IMR-90 (cell line): ENCODE results near the gene PARD3. TPM values are rescaled to one million over a fixed set of nuclear protein-coding genes. Genes with fewer than 3 reads are reported as not detected.

Experiments used
- ATAC-seq: fragments of 200-7000 bp; cut with Tn5 transposase; 2 replicates; pipeline ENCODE4 v1.9.1; 2020; ENCODE audit warnings: low read depth, mild to moderate bottlenecking, moderate library complexity
- BruUV-seq: library from RNA; stranded (reverse); fragments of 400-500 nt; replicated peaks from 2 replicates; lab custom pipeline; 2021; lab: Mats Ljungman, UMichigan
- CTCF ChIA-PET: fragments of 300-600 bp; formaldehyde crosslinking; extraction: SDS; loops from one replicate; lab custom pipeline; 2021; ENCODE audit warnings: antibody characterized with exemption; lab: Yijun Ruan, JAX
- POLR2A ChIA-PET: fragments of 300-600 bp; sonication (Branson Sonifier 250); formaldehyde crosslinking; loops from one replicate; lab custom pipeline; 2022; ENCODE audit warnings: antibody characterized with exemption; ENCODE audit not compliant: unreplicated experiment; lab: Charles Lee
- DNase-seq: peaks from one replicate; pipeline ENCODE4 v3.0.0; 2013
- H2AFZ ChIP-seq: replicated peaks from 2 replicates; pipeline ENCODE3; 2013; ENCODE audit warnings: low read length, mild to moderate bottlenecking; ENCODE audit not compliant: poor library complexity
- H2AK5ac ChIP-seq: 2 replicates; pipeline ENCODE4 v1.6.1; 2013; ENCODE audit warnings: low read depth, low read length, inconsistent platforms
- H2AK9ac ChIP-seq: replicated peaks from 2 replicates; pipeline ENCODE3; 2013; ENCODE audit warnings: mild to moderate bottlenecking, low read depth, low read length, moderate library complexity; ENCODE audit not compliant: poor library complexity
- H2BK120ac ChIP-seq: 2 replicates; pipeline ENCODE4 v1.6.1; 2013; ENCODE audit warnings: low read depth, low read length, inconsistent platforms
- H2BK15ac ChIP-seq: 3 replicates; pipeline ENCODE4 v1.6.1; 2013; ENCODE audit warnings: low read depth, low read length, inconsistent platforms
- H2BK20ac ChIP-seq: 2 replicates; pipeline ENCODE4 v1.6.1; 2013; ENCODE audit warnings: low read depth, mild to moderate bottlenecking, inconsistent platforms, low read length, moderate library complexity
- H2BK5ac ChIP-seq: 2 replicates; pipeline ENCODE4 v1.6.1; 2013; ENCODE audit warnings: mild to moderate bottlenecking, low read depth, low read length, inconsistent platforms; ENCODE audit not compliant: poor library complexity, severe bottlenecking
- H3K14ac ChIP-seq: replicated peaks from 2 replicates; pipeline ENCODE4 v1.6.1; 2013; ENCODE audit warnings: low read depth, low read length, inconsistent platforms
- H3K18ac ChIP-seq: 2 replicates; pipeline ENCODE4 v1.6.1; 2013; ENCODE audit warnings: low read depth, low read length, control low read depth
- H3K23ac ChIP-seq: 2 replicates; pipeline ENCODE4 v1.6.1; 2013; ENCODE audit warnings: low read depth, low read length, inconsistent platforms
- H3K27ac ChIP-seq: 2 replicates; pipeline ENCODE4 v1.5.1; 2013; ENCODE audit warnings: mild to moderate bottlenecking, control low read depth, low read length; ENCODE audit not compliant: insufficient read depth
- H3K27me3 ChIP-seq: 2 replicates; pipeline ENCODE4 v1.6.1; 2013; ENCODE audit warnings: low read length; ENCODE audit not compliant: control insufficient read depth, insufficient read depth
- H3K36me3 ChIP-seq: 2 replicates; pipeline ENCODE4 v1.6.1; 2013; ENCODE audit warnings: low read length, mixed read lengths; ENCODE audit not compliant: control insufficient read depth, insufficient read depth
- H3K4ac ChIP-seq: 2 replicates; pipeline ENCODE4 v1.6.1; 2013; ENCODE audit warnings: low read depth, low read length, inconsistent platforms
- H3K4me1 ChIP-seq: 2 replicates; pipeline ENCODE4 v1.6.1; 2013; ENCODE audit warnings: low read length, mixed read lengths; ENCODE audit not compliant: control insufficient read depth, insufficient read depth
- H3K4me2 ChIP-seq: 2 replicates; pipeline ENCODE4 v1.6.1; 2013; ENCODE audit warnings: low read depth, mild to moderate bottlenecking, control low read depth, low read length, moderate library complexity
- H3K4me3 ChIP-seq: 2 replicates; pipeline ENCODE4 v1.5.1; 2013; ENCODE audit warnings: low read depth, mild to moderate bottlenecking, control low read depth, low read length, moderate library complexity; ENCODE audit not compliant: insufficient read depth
- H3K56ac ChIP-seq: 2 replicates; pipeline ENCODE4 v1.6.1; 2013; ENCODE audit warnings: low read length, inconsistent platforms; ENCODE audit not compliant: insufficient read depth; ENCODE audit errors: extremely low read depth
- H3K79me1 ChIP-seq, 2 experiments: 2 replicates each; pipeline ENCODE4 v1.6.1; 2013; ENCODE audit warnings: low read length in 2 of 2, inconsistent platforms in 1 of 2, low read depth in 1 of 2
- H3K9ac ChIP-seq: 2 replicates; pipeline ENCODE4 v1.6.1; 2013; ENCODE audit warnings: low read depth, low read length, control low read depth
- H3K9me1 ChIP-seq: 2 replicates; pipeline ENCODE4 v1.6.1; 2013; ENCODE audit warnings: low read length, inconsistent platforms; ENCODE audit not compliant: insufficient read depth
- H3K9me3 ChIP-seq: 2 replicates; pipeline ENCODE4 v1.6.1; 2013; ENCODE audit warnings: low read length; ENCODE audit not compliant: control insufficient read depth, insufficient read depth
- H4K20me1 ChIP-seq: 2 replicates; pipeline ENCODE4 v1.6.1; 2013; ENCODE audit warnings: low read length, inconsistent platforms; ENCODE audit not compliant: insufficient read depth
- H4K5ac ChIP-seq: 2 replicates; pipeline ENCODE4 v1.6.1; 2013; ENCODE audit warnings: mild to moderate bottlenecking, low read depth, low read length, control low read depth
- H4K8ac ChIP-seq, 2 experiments: 2 replicates each; pipeline ENCODE4 v1.6.1; 2013; ENCODE audit warnings: low read depth in 2 of 2, low read length in 2 of 2, control low read depth in 1 of 2, inconsistent platforms in 1 of 2
- H4K91ac ChIP-seq: 2 replicates; pipeline ENCODE4 v1.6.1; 2013; ENCODE audit warnings: low read depth, low read length, inconsistent platforms; ENCODE audit not compliant: insufficient read depth
- POLR2A ChIP-seq: IDR thresholded peaks from 2 replicates; pipeline ENCODE4 v1.6.1; 2012; ENCODE audit warnings: mild to moderate bottlenecking, low read depth, low read length
- WGBS, 2 experiments: methylation state at CpG; one replicate each; pipeline versions ENCODE4 v1.1.5 to v1.1.7; 2013; ENCODE audit warnings: missing lambda C conversion rate in 2 of 2; ENCODE audit not compliant: insufficient read length in 1 of 2; ENCODE audit errors: extremely low coverage in 2 of 2; 5-methylcytosine and 5-hydroxymethylcytosine counted together
- dilution Hi-C: fragments of 300-500 bp; cut with HindIII; formaldehyde crosslinking; loops from one replicate; pipeline ENCODE4 v1.14.3; 2018; ENCODE audit warnings: low sequenced_read_pairs; ENCODE audit not compliant: unreplicated experiment
- in situ Hi-C: fragments of 300-500 bp; cut with MboI; formaldehyde crosslinking; loops from 3 replicates; pipeline ENCODE4 v1.14.3; 2019; ENCODE audit warnings: low sequenced_read_pairs, inconsistent platforms, mixed read lengths
- intact Hi-C: fragments of 100-400 bp; cut with micrococcal nuclease; formaldehyde crosslinking; loops from 2 replicates; pipeline ENCODE4 v1.10.0; 2022
- polyA plus RNA-seq, 3 experiments: library from polyadenylated mRNA; depleted of rRNA; stranded (reverse); fragments of >200 nt; gene quantifications; 2 replicates each; pipeline ENCODE4 v1.2.3, GENCODE V29; 2012; ENCODE audit warnings: low replicate concordance in 1 of 3
- total RNA-seq: library from RNA; depleted of rRNA; stranded (reverse); fragments of >200 nt; gene quantifications from 2 replicates; pipeline ENCODE4 v1.2.3, GENCODE V29; 2012

PARD3 gene
- total and polyA plus RNA-seq, 2 of the 4 experiments (the other 2 are of a cell fraction): 14.6 to 37.5 TPM

DNA sequence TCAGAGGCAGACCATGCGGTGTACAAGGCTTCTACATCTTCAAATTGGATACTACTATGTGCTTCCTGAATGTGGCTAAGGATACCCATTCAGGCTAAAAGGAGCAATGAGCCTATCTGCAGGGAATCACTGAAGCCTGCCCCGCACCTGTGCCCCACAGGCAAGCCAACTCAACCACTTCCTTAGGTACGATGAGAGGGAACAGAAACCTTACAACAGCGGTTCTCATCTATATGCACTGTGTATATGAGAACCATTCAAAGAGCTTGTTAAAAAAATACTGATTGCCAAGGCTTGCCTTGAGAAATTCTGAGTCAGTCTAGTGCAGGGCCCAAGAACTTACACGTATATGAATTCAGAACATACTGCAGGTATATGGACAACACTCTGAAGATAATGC is 679.6 kb downstream of the PARD3 start:
- ChIA-PET POLR2A (no interaction called here), CTCF (no interaction called here)
- H3K27me3 ChIP-seq: no peaks in the 10 kb centered on the region
- no peak overlapping the region for H3K27ac ChIP-seq
- H2BK5ac ChIP-seq: no peak overlapping the region
- H2BK15ac ChIP-seq: no peak overlapping the region
- in situ Hi-C loops: no loop called here
- H3K4me2 ChIP-seq: no peak overlapping the region
- 100% methylated on average over 1 of the region's 5 CpGs; no CpG with 5 or more reads in 1 of the 2 experiments for WGBS, 2 experiments
- H2BK120ac ChIP-seq: no peak overlapping the region
- H3K23ac ChIP-seq: no peak overlapping the region
- H4K91ac ChIP-seq: no peak overlapping the region
- H3K9me3 ChIP-seq: no peaks in the 10 kb centered on the region
- no peak for TF ChIP-seq POLR2A
- H3K4me3 ChIP-seq: no peak overlapping the region
- H2AFZ ChIP-seq: no peak overlapping the region
- peaks cover 3% of the 10 kb centered on the region; the same call in 1 of the 2 replicates for H3K9me1 ChIP-seq
- no peak overlapping the region for H3K4ac ChIP-seq
- dilution Hi-C loops: no loop called here
- H2AK5ac ChIP-seq: no peak overlapping the region
- no peak overlapping the region for H4K5ac ChIP-seq
- no peak for DNase-seq
- H2BK20ac ChIP-seq: no peak overlapping the region
- intact Hi-C loops: no loop called here
- no peaks in the 10 kb centered on the region for H3K79me1 ChIP-seq
- H3K56ac ChIP-seq: no peak overlapping the region
- ATAC-seq: no peak
- H4K8ac ChIP-seq: no peak overlapping the region
- H4K20me1 ChIP-seq: no peaks in the 10 kb centered on the region
- no peak overlapping the region for H2AK9ac ChIP-seq
- H3K18ac ChIP-seq: no peak overlapping the region
- no peaks in the 10 kb centered on the region for H3K36me3 ChIP-seq
- BruUV-seq: no TSS peak
- no peak overlapping the region for H3K14ac ChIP-seq
- no peaks in the 10 kb centered on the region for H3K4me1 ChIP-seq
- H3K9ac ChIP-seq: no peak overlapping the region
